Kasumi-1 (cell line): Measurements from ENCODE around the gene COMMD10.

Experiments used
- DNase-seq, 2 experiments: peaks; one replicate each; lab custom pipeline; 2025; lab: John Stamatoyannopoulos, UW

Gene COMMD10

GRCh38 chr5:116216246-116216645, 131.4 kb downstream of the COMMD10 start:
- DNase-seq = no peak

- DNase-seq = no peak
These were observed 140.6 kb downstream of the COMMD10 start for GRCh38 chr5:116225281-116225922.

GRCh38 chr5:116229131-116229689, 144.4 kb downstream of the COMMD10 start:
- no peak for DNase-seq

- DNase-seq = no peak
These were observed 146.5 kb downstream of the COMMD10 start for GRCh38 chr5:116231288-116231687.

GRCh38 chr5:116234681-116235080, 149.9 kb downstream of the COMMD10 start:
- no peak for DNase-seq

GRCh38 chr5:116237917-116238500, 153.2 kb downstream of the COMMD10 start:
- DNase-seq = peak in 1 of 2 experiments; percentile 23

- DNase-seq = no peak
These were observed 157.5 kb downstream of the COMMD10 start for GRCh38 chr5:116242343-116242742.

GRCh38 chr5:116248432-116248831, 163.6 kb downstream of the COMMD10 start:
- DNase-seq = no peak

- DNase-seq = no peak
These were observed 164.8 kb downstream of the COMMD10 start for GRCh38 chr5:116249648-116250047.

GRCh38 chr5:116256717-116257116, 171.9 kb downstream of the COMMD10 start:
- DNase-seq = no peak

GRCh38 chr5:116265471-116265870, 180.6 kb downstream of the COMMD10 start:
- DNase-seq = no peak

GRCh38 chr5:116271446-116272025, 186.7 kb downstream of the COMMD10 start:
- DNase-seq = no peak

GRCh38 chr5:116272281-116272941, 187.6 kb downstream of the COMMD10 start:
- no peak for DNase-seq

- DNase-seq = no peak
These were observed 188.8 kb downstream of the COMMD10 start for GRCh38 chr5:116273448-116274242.

- no peak for DNase-seq
These were observed 189.4 kb downstream of the COMMD10 start for GRCh38 chr5:116274251-116274650.

- DNase-seq = no peak
These were observed 190.5 kb downstream of the COMMD10 start for GRCh38 chr5:116275282-116275681.

GRCh38 chr5:116276952-116277351, 192.1 kb downstream of the COMMD10 start:
- peak in 1 of 2 experiments; percentile 23 for DNase-seq

GRCh38 chr5:116280149-116280803, 195.5 kb downstream of the COMMD10 start:
- DNase-seq = no peak

- no peak for DNase-seq
These were observed 196.5 kb downstream of the COMMD10 start for GRCh38 chr5:116281309-116281708.

- no peak for DNase-seq
These were observed 203.7 kb downstream of the COMMD10 start for GRCh38 chr5:116288524-116288923.

- peak in 1 of 2 experiments; percentile 2 for DNase-seq
These were observed 204.5 kb downstream of the COMMD10 start for GRCh38 chr5:116289276-116289675.
